SK-N-MC (cell line): ENCODE data around the gene YWHAH.

Experiments
- DNase-seq: peaks from one replicate; pipeline ENCODE4 v3.0.0-alpha.2; 2011; ENCODE audit warnings: low read depth, low spot score
- H3K27ac ChIP-seq: fragments of 200-600 bp; sonication (generic); 2 replicates; pipeline ENCODE4 v1.5.1; 2016; ENCODE audit warnings: mixed run types
- H3K36me3 ChIP-seq: fragments of 200-600 bp; sonication (generic); 2 replicates; pipeline ENCODE4 v1.6.1; 2017; ENCODE audit warnings: antibody characterized with exemption, low read length, mixed read lengths; ENCODE audit not compliant: insufficient read depth
- H3K4me3 ChIP-seq: fragments of 200-600 bp; sonication (generic); 2 replicates; pipeline ENCODE4 v1.5.1; 2016
- H3K9ac ChIP-seq: fragments of 200-600 bp; sonication (generic); 2 replicates; pipeline ENCODE4 v1.8.0; 2017; ENCODE audit warnings: mixed run types, mixed read lengths; ENCODE audit not compliant: insufficient read length
- H3K9me3 ChIP-seq: fragments of 200-600 bp; sonication (generic); 2 replicates; pipeline ENCODE4 v1.6.1; 2017; ENCODE audit warnings: low read depth, mild to moderate bottlenecking, antibody characterized with exemption, low read length, moderate library complexity, mixed read lengths
- EZH2 ChIP-seq: fragments of 200-600 bp; sonication (generic); IDR thresholded peaks from one replicate; pipeline ENCODE4 v1.6.1; 2017; ENCODE audit warnings: antibody characterized with exemption
- FOXP2 ChIP-seq: optimal IDR thresholded peaks from 2 replicates; pipeline ENCODE3; 2011; ENCODE audit warnings: mild to moderate bottlenecking, moderate library complexity; ENCODE audit not compliant: insufficient read depth; ENCODE audit errors: extremely low read length, control extremely low read depth
- POLR2AphosphoS5 ChIP-seq: IDR thresholded peaks from 2 replicates; pipeline ENCODE4 v1.6.1; 2012; ENCODE audit warnings: mild to moderate bottlenecking, low read depth, low read length, borderline replicate concordance

YWHAH gene

DNA sequence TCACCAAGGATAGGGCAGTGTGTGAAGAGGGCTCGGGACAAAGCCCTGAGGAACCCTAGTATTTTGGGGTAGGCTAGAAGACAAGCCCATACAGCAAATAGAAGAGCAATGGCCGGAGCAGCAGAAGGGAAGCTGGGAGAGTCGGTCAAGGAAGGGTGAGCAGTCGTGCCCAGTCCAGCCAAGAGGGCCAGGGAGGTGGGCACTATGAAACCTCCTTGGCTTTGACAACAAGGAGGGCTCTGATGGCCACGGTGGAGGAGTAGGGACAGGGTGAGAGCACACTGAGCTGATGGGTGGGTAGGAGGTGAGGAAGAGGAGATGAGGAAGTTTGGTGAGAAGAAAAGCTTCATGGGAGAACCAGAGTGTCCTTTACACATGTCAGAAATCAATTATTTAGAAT, 2.2 kb upstream of the YWHAH start:
- no peak for DNase-seq
- Histone ChIP-seq H3K27ac (no peak overlapping the region), H3K9ac (no peak overlapping the region), H3K4me3 (no peak overlapping the region), H3K9me3 (no peaks in the 10 kb centered on the region), H3K36me3 (peaks cover 14% of the 10 kb centered on the region)
- TF ChIP-seq POLR2AphosphoS5 (no peak), FOXP2 (no peak), EZH2 (no peak)

DNA sequence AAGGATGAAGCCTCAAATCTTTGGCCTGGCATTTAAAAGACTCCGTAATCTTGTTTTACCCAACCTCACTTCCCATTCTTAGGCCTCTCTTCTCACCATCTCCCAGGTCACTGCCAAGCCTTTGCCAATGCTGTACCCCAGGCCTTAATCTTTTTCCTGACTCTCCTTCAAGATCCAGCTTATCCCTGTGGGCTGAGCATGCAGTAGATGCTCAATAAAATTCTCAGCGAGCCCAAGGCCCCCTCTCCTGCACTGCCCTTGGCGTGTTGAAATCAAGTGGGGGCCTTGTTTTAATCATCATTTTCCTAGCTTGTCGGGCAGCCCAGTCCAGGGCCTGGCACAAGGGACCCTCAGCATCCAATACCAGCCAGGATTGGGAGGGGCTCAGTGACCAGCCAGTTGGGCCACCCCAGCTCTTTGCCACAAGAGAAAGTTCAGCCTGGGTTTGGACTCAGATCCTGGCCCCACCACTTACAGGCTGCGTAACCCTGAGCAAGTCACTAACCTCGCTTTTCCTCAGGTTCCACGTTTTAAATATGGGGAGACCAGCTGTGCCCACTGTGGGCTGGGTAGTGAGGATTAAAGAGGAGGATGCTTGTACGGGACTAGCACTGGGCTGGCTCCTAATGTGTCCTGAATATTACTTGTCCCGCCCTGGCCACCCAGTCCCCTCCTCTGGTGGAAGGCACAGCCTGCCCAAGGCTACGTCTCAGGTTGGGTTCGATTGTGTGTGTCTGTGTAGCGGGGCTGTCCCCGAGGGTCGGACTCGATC, 943 bp upstream of the YWHAH start:
- H3K9me3 ChIP-seq, result no peaks in the 10 kb centered on the region
- TF ChIP-seq POLR2AphosphoS5, result no peak
- TF ChIP-seq FOXP2, result no peak
- TF ChIP-seq EZH2, result no peak
- H3K36me3 ChIP-seq, result peaks cover 27% of the 10 kb centered on the region
- H3K4me3 ChIP-seq, result peak overlapping the region; percentile 98
- peak overlapping the region; percentile 92 for H3K9ac ChIP-seq
- no peak for DNase-seq
- peak overlapping the region; percentile 65 for H3K27ac ChIP-seq

DNA sequence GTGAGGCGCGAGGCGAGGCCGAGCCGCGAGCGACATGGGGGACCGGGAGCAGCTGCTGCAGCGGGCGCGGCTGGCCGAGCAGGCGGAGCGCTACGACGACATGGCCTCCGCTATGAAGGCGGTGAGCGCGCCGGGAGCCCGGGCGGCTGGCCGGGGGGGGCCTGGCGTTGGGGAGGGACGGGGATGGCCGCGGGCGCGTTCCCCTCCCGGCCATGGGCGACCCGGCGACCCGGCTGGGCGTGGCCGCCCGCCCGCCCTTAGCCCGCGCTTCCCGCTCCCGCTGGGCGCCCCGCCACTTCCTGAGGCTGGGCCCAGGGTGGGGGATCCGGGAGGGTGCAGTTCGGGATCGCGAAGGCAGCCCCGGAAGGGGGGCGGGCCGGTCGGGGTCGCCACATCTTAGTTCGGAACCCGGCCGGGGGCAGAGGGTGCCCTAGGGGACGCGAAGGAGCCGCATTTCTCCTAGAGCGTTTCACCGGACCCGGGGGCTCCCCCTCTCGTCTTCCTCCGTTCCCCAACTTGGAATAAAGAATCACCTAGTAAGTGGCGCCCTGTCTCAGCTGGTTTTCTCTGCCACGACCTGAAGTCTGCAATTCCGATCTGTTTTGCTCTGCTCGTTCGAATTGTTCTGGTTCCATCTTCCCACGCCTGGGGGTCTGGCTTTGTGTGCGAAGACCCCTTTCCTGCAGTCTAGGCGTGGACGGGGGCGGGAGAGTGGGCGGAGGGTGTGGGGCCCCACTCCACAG, 536 bp downstream of the YWHAH start:
- H3K27ac ChIP-seq, result peak overlapping the region; percentile 75

DNA sequence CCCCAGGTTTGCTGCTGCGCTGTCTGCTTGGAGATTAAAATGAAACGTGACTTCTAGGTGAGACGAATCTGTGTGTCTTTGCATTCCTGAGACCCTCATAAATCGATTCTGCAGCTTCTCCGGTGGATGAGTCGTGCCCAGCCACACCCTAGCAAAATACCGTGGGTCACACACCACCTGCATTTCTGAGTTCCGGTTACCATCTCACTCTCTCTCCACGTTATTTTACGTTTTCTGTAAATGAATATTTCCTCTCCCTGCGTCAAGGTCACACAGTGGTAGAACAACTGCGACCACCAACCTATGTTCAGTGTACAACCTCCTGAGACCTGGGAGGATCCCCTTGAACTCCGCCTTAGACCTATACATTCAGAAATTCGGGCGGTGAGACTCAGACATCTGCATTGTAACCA, 1.1 kb downstream of the YWHAH start:
- TF ChIP-seq FOXP2, result no peak
- TF ChIP-seq POLR2AphosphoS5, result no peak
- no peak for TF ChIP-seq EZH2
- H3K9ac ChIP-seq, result peak overlapping the region; percentile 92
- H3K36me3 ChIP-seq, result peaks cover 46% of the 10 kb centered on the region
- DNase-seq, result no peak
- no peaks in the 10 kb centered on the region for H3K9me3 ChIP-seq
- peak overlapping the region; percentile 8; the same call in 1 of the 2 replicates for H3K27ac ChIP-seq
- peak overlapping the region; percentile 98 for H3K4me3 ChIP-seq

More for the DNA sequence above, 536 bp downstream of the YWHAH start:
- Histone ChIP-seq H3K36me3 (peaks cover 40% of the 10 kb centered on the region), H3K4me3 (peak overlapping the region; percentile 98), H3K9me3 (no peaks in the 10 kb centered on the region), H3K9ac (peak overlapping the region; percentile 92)
- no peak for DNase-seq
- no peak for TF ChIP-seq EZH2
- no peak for TF ChIP-seq POLR2AphosphoS5
- no peak for TF ChIP-seq FOXP2

DNA sequence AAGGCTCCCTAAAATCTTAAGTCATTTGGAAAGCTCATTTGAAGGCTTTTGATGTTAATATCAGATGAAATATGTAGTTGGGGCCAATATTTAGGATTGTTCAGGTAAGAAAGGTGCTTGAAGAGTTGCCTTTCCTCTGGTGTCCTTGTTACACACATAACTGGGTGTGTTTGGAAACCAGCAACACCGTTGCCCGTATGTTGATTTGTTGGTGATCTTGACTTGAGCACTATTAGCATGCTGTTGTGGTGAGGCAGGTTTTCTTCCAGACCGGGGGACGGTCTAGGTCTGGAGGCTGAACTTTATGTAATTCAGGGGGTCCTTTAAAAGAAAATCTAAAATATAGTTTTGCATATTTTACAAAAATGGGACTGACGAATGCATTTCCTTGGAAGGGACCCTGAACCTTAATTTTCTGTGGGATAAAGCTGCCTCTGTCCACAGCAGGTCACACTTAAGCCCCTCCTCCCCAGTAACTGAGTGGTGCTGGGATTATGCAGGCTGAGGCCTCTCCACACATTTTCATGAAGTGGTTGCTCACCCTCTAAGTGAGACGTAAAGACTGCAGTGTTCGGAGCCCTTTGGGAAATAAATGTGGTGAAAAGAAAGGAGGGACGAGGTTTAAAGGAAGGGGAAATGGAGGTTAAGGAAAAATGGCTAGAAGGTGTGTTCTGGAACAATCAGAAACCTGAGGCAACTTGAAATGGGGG, 1.8 kb downstream of the YWHAH start:
- H3K9me3 ChIP-seq, result no peaks in the 10 kb centered on the region
- DNase-seq, result no peak
- TF ChIP-seq EZH2, result no peak
- TF ChIP-seq FOXP2, result no peak
- no peak for TF ChIP-seq POLR2AphosphoS5
- peak overlapping the region; percentile 98 for H3K4me3 ChIP-seq
- H3K36me3 ChIP-seq, result peaks cover 51% of the 10 kb centered on the region
- peak overlapping the region; percentile 12; the same call in 1 of the 2 replicates for H3K27ac ChIP-seq
- peak overlapping the region; percentile 92 for H3K9ac ChIP-seq

DNA sequence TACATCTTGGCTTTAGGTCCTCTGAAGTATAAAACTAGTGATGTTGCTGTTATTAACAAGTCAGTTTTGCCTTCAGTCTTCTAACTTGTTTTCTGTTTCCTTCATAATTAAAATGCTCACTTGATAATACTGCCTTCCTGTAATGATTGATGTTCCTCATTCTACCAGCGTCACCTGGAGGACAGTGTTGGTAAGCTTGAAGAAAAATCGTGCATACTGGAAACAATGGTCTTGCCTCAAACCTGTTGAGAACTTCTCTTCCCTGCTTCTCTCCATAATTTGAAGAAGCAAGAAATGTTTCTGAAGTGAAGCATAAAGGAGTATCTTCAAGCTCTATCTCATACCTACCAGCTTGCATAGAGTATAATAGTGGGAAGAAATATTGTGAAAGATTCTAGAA, 3.0 kb downstream of the YWHAH start:
- Histone ChIP-seq H3K27ac (0 out of 2 replicates have a peak overlapping the region, but pooled peaks have one; percentile 10), H3K9ac (peak overlapping the region; percentile 35), H3K4me3 (peak overlapping the region; percentile 5; the same call in 1 of the 2 replicates), H3K9me3 (no peaks in the 10 kb centered on the region), H3K36me3 (peaks cover 61% of the 10 kb centered on the region)
- TF ChIP-seq EZH2, result no peak
- TF ChIP-seq POLR2AphosphoS5, result no peak
- TF ChIP-seq FOXP2, result no peak
- no peak for DNase-seq

DNA sequence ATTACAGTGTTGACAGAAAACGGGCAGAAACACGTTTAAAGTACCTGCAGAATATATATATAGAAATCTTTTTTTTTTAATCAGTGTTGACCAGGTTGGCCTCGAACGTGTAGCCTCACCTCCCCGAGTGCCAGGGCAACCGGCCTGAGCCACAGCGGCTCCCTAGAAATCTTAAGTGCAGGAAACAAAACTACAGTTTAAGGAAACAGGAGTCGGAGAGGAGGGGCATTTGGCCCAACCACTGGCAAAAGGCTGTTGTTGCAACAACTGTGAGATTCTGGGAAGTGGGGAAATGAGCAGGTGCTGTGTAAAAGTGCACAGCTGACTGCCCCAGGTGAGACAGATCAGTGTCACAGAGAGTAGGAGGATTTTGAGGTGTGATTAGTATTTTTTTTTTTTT, 3.7 kb downstream of the YWHAH start:
- H3K9me3 ChIP-seq, result no peaks in the 10 kb centered on the region
- peaks cover 66% of the 10 kb centered on the region for H3K36me3 ChIP-seq
- no peak overlapping the region for H3K4me3 ChIP-seq
- no peak overlapping the region for H3K9ac ChIP-seq
- TF ChIP-seq FOXP2 (no peak), POLR2AphosphoS5 (no peak), EZH2 (no peak)
- DNase-seq, result no peak
- H3K27ac ChIP-seq, result peak overlapping the region; percentile 10; the same call in 1 of the 2 replicates

DNA sequence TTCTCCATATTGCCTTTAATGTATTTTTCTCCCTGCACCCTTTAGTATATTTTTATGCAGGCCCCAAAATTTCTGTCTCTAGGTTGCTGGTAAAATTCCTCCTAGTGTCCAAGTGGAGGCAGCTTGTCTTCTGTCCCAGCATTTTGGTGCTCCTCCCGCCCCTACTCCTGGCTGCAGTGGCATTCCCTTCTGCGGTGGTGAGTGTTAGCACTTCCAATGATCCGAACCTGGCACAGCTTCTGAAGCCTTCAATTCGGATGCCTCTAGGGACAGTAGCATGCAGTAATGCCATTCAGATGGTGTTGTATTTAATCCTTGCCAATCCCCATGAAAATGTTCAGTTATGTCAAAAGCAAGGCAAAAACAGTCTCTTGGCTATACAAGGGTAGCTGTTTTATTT, 5.9 kb downstream of the YWHAH start:
- no peaks in the 10 kb centered on the region for H3K9me3 ChIP-seq
- H3K27ac ChIP-seq, result 0 out of 2 replicates have a peak overlapping the region, but pooled peaks have one; percentile 26
- TF ChIP-seq POLR2AphosphoS5, result no peak
- TF ChIP-seq EZH2, result no peak
- no peak for TF ChIP-seq FOXP2
- H3K4me3 ChIP-seq, result no peak overlapping the region
- peaks cover 72% of the 10 kb centered on the region for H3K36me3 ChIP-seq
- DNase-seq, result no peak
- no peak overlapping the region for H3K9ac ChIP-seq
